NCI-H2107 treated with DMSO at 0.1 percent for 48 hours (cell line): ENCODE data around the gene PRH1.

Experiments
- DNase-seq: peaks from one replicate; lab custom pipeline; 2025; ENCODE audit not compliant: unreplicated experiment; lab: John Stamatoyannopoulos, UW

Gene PRH1

DNA sequence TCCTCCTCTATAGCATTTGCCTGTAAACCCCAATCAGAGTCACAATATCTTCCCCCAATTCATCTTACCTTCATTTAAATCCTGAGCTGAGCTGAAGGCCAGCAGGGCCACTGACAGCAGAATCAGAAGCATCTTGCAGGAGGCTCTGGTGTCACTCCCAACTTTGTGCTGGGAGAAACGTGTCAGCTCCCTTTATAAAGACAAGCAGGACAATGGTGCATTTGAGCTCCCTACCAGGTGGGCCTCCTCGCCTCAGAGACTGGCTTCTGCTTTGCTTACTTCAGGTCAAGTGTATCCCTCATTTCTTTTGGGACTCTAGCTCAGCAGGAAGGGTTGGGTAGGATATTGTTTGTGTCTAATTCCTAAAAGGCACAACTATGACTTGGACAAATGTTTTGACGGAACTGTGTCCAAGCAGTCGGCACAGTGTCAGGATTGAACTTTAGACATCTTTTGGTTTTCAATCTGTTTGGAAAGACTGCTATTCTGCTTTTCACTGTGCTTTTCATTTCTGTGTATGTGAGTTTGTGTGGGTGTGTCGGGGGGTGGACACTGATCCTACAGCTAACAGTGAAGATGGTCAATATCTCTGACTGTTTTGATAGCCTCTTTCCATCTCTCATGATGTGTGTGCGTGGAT is at the start of gene PRH1:
TSS of gene PRH1 (minus strand) at position 170 of the 640 bp plus-strand sequence. CDS start at position 132, 38 bp downstream.
- no peak for DNase-seq

GRCh38 chr12:10928746-10929286 is 44.8 kb upstream of the PRH1 start, which contains the start of gene PRH2:
Gene PRH2 (plus strand): TSS chr12:10929236. CDS start chr12:10929274, 38 bp downstream.
- DNase-seq = no peak

DNA sequence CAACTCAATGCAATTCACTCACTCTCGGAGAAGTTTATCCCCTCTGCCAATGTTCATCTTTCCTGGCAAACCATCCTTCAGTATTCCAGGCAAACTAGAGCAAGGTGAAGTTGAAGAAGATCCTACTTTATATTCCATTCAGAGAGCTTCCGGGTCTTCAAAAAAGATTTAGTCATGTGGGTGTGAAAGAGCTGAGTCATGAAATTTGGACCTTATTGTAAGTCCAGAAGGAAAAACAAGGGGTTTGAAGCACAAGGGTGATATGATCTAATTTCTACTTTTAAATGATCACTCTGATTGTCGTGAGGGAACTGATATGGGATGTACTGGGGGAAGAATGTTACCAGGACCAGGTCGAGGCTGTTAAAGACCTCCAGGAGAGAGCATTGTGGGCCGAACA is 42.2 kb upstream of the PRH1 start:
- no peak for DNase-seq

DNA sequence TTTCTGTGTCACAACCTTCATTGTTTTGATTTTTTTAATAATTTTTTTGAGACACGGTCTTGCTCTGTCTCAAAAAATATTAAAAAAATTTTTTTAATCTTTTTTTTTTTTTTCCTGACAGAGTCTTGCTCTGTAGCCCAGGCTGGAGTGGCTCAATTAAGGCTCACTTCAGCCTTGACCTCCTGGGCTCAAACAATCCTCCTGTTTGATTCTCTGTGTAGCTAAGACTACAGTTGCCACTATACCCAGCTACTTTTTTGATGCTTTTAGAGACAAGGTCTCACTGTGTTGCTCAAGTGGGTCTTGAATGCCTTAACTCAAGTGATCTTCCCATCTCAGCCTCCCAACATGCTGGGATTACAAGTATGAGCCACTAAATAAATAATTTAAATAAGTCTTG is 35.8 kb upstream of the PRH1 start:
- DNase-seq = no peak

DNA sequence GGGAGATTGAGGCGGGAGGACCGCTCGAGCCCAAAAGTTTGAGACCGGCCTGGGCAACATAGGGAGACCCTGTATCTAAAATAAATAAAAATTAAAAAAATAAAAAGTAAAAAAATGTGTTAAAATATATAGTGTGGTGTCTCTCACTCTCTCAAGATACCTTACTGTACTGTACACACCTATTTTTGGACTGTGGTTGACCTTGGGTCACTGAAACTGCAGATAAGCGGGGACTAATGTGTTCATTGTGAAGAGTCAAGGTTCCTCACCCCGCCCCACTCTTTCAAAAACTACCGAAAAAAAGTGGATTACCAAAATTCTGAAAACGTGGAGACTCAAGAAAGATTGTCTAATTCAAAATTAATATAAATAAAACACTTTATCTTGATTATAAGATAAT is 26.3 kb upstream of the PRH1 start:
- DNase-seq = no peak

DNA sequence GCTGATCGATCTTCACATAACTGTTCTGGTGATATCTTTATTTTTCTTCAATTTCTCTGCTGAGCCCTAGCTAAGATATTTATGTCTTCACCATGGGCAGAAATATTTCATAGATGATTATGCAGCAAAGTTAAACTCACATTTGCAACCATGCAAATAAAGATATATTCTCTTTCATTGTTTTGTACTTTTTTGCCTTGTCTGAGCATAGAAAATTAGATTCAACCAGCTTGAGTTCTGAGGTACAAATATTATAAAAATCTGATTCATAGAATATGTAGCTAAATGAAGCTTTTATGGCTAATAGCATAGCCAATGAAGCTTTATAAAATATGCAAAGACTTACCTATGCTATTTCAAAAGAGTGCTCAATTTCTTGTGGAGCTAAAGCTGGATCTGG is 25.4 kb upstream of the PRH1 start, which contains the start of gene TAS2R13:
TSS of gene TAS2R13 (minus strand) at position 101 of the 400 bp plus-strand sequence. CDS start 264 bp downstream, outside the sequence.
- DNase-seq = no peak

DNA sequence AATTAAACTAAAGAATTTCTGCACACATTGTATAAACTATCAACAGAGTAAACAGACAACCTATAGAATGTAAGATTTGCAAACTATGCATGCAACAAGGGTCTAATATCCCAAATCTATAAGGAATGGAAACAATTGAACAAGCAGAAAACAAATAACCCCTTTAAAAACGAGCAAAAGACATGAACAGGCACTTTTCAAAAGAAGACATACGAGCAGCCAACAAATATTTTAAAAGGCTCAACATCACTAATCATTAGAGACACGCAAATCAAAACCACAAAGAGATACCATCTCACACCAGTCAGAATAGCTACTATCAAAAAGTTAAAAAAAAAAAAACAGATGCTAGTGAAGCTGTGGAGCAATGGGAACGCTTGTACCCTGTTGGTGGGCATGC is 20.6 kb upstream of the PRH1 start:
- DNase-seq = no peak

- no peak for DNase-seq
These were observed 17.4 kb upstream of the PRH1 start for GRCh38 chr12:10901427-10901826.

DNA sequence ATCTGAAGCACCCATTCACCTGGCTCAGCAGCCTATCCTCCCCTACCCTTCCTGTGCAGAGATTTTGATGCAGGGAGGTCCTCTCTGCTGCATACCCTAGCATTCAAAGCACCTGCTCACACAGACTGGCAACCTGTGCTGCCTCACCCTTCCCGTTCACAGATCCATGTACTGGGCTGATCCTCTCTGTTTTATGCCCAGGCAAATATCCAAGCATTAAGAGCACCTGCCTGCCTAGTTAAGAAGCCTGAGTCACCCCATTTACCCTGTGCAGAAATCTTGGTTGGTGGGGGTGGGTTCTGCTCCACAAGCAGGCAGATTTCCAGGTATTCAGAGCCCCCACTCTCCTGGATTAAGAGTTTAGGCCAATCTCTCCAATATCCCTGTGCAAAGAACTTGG is 16.9 kb upstream of the PRH1 start:
- no peak for DNase-seq

GRCh38 chr12:10900530-10900929 is 16.5 kb upstream of the PRH1 start:
- DNase-seq = no peak

GRCh38 chr12:10896854-10897253 is 12.8 kb upstream of the PRH1 start:
- DNase-seq = no peak

DNA sequence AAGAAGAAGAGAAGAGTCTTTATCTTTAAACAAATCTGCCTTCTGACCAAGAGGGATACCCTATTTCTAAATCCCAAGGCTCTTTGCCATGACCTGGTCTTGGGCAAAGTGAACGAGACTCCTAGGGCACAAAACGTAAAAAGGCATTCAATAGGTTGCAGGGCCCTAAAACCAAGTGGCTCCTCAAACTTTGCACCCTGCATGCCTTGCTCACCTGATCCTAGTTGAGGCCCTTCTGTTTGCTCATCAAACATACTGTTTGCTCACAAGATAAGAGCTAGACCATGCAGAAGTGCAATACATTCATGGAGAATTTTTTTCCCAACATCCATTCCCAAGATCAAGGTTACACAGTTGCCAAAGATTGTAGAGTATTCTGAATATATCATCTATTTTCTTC is 7.9 kb upstream of the PRH1 start:
- no peak for DNase-seq

GRCh38 chr12:10889226-10889625 is 5.2 kb upstream of the PRH1 start:
- no peak for DNase-seq

DNA sequence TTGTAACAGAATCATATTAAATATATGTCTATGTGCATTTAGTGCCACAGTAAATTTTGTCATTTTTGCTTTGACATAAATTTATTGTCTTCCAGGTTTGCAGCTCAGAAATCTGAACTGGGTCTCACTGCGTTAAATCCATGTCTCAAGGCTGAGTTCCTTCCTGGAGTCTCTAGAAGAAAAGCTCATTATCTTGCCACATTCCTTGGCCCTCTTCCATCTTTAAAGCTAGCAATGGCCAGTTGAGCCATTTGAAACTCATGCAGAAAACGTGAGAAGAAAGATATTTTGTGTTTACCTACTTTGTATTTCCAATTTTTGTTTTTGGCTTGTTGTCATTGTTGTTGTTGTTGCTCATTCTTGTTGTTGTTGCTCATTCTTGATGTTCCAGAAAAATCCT is 10.7 kb downstream of the PRH1 start:
- DNase-seq = no peak

GRCh38 chr12:10867381-10867780 is 16.7 kb downstream of the PRH1 start:
- no peak for DNase-seq

- no peak for DNase-seq
These were observed 20.4 kb downstream of the PRH1 start for GRCh38 chr12:10863512-10864218.

DNA sequence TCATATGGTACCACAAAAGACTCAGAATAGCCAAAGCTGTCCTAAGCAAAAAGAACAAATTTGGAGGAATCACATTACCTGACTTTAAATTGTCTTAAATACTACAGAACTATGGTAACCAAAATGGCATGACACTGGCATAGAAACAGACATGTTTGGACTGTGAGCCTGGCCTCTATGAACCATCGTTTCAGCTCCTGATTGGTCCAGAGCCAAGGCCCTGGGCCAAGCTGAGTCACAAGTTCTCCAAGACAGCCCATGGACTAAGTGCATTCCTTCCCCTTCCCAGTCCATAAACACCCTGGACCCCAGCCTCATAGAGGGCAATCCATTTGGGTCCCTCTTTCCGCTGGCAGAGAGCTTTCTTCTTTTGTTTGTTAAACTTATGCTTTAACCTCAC is 22.7 kb downstream of the PRH1 start:
- no peak for DNase-seq

DNA sequence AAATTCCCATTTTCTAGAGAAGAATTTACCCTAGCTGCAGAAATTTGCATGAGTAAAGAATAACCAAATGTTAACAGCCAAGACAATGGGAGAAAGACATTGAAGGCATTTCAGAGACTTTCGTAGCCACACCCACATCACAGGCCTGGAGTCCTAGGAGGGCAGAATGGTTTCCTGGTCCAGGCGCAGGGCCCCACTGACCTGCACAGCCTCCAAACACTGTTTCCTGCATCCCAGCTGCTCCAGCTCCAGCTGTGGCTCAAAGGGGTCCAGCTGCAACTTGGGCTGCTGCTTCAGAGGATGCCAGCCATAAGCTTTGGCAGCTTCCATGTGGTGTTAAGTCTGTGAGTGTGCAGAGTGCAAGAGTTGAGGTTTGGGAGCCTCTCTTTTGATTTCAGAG is 28.2 kb downstream of the PRH1 start:
- no peak for DNase-seq

- no peak for DNase-seq
These were observed 30.3 kb downstream of the PRH1 start for GRCh38 chr12:10853776-10854175.

- no peak for DNase-seq
These were observed 32.7 kb downstream of the PRH1 start for GRCh38 chr12:10851243-10851858.

DNA sequence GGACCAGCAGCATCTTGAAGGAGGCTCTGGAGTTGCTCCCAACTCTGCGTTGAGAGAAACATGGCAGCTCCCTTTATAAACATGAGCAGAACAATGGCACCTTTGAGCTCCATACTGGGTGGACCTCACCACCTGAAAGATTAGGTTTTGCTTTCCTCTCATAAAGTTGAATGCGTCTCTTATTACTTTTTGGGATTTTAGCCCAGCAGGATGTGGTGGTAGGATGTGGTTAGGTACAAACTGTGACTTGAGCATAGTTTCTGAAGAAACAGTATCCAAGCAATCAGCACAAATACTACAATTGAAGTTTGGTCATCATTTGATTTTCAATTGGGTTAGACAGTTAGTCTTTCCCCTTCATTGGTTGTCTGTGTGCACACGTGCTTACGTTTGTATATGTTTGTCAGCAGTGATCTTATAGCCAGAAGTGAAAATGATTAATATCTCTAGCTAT is 34.6 kb downstream of the PRH1 start, which contains the start of gene PRR4:
TSS of gene PRR4 (minus strand) at position 51 of the 454 bp plus-strand sequence. CDS start at position 13, 38 bp downstream.
- no peak for DNase-seq

DNA sequence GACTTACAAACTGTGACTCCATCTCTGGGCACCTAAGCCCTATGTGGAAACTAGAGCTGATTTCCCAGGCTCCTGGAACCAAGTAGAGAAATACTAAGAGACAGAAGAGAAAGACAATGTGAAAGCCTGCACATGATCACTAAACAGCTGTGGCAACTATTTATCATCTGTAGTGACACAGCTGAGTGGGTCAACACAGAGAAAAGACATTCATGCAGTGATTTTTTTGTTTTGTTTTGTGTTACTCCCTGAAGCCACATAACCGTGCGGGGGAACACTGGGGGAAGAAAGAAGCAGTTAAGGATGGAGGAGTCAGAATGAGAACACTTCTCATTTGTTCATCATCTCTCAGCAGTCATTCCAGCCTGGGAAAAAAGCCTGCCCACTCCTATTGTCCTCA is 36.3 kb downstream of the PRH1 start:
- DNase-seq = no peak
